ES-I3 (cell line): ENCODE data around the gene BCL2L12.
"Not testable (repeated sequence)": the region's sequence is repeated elsewhere in the genome, so short reads cannot be mapped to it uniquely, and the experiment has no call there.

Experiments used
- H3K36me3 ChIP-seq: 2 replicates; pipeline ENCODE4 v1.6.1; 2013; ENCODE audit warnings: mild to moderate bottlenecking, low read length, control low read depth, moderate library complexity; ENCODE audit not compliant: insufficient read depth
- H3K4me1 ChIP-seq: 2 replicates; pipeline ENCODE4 v1.6.1; 2013; ENCODE audit warnings: mild to moderate bottlenecking, control low read depth, low read length; ENCODE audit not compliant: insufficient read depth
- H3K9ac ChIP-seq: 2 replicates; pipeline ENCODE4 v1.6.1; 2013; ENCODE audit warnings: low read depth, mild to moderate bottlenecking, low read length, moderate library complexity
- H3K9me3 ChIP-seq: 2 replicates; pipeline ENCODE4 v1.6.1; 2013; ENCODE audit warnings: mild to moderate bottlenecking, low read length, moderate library complexity; ENCODE audit not compliant: control insufficient read depth, insufficient read depth

BCL2L12 gene

DNA sequence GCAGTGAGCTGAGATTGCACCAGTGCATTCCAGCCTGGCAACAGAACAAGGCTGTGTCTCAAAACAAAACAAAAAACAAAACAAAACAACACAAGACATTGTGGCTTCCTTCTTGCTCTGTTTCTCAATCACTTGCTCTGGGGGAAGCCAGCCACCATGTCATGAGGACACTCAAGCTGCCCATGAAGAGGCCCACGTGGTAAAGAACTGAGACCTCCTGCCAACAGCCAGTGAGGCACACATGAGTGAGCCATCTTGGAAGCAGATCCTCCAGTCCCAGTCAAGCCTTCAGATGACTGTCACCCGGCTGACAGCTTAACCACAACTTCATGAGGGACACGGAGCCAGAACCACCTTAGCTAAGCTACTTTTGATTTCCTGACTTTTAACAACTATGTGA lies 50.4 kb downstream of the BCL2L12 start:
- Histone ChIP-seq H3K9me3 (no peaks in the 10 kb centered on the region), H3K4me1 (no peaks in the 10 kb centered on the region; the same call in 1 of the 2 replicates), H3K9ac (no peak overlapping the region)

DNA sequence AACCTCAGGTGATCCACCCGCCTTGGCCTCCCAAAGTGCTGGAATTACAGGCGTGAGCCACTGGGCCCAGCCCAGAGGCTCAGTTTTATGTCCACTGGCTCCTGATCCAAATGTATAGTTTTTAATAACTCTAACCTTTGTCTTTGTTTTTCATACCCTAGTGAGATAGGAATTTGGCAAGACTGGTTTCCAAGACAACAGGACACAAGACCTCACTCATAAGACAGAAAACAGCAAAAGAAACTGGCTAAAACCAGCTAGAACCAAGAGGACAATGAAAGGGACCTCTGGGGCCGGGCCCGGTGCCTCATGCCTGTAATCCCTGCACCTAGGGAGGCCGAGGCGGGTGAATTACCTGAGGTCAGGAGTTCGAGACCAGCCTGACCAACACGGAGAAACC lies 52.8 kb downstream of the BCL2L12 start:
- H3K36me3 ChIP-seq, result no peaks in the 10 kb centered on the region
- no peaks in the 10 kb centered on the region; the same call in 1 of the 2 replicates for H3K4me1 ChIP-seq
- no peak overlapping the region; the same call in 1 of the 2 replicates for H3K9ac ChIP-seq
- no peaks in the 10 kb centered on the region for H3K9me3 ChIP-seq

More for the DNA sequence above, 50.4 kb downstream of the BCL2L12 start:
- no peaks in the 10 kb centered on the region for H3K36me3 ChIP-seq

DNA sequence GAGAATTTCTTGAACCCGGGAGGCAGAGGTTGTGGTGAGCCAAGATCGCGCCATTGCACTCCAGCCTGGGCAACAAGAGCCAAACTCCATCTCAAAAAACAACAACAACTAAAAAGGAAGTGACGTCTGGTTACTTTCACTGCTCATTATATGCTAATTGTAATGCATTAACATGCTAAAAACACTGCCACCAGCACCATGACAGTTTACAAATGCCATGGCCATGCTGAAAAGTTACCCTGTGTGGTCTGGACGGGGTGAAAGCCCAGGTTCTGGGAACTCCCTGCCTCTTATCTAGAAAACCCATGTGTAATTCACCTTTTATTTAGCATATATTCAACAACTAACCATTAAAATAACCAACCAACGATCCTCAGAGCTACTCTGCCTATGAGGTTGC lies 53.3 kb downstream of the BCL2L12 start:
- no peak overlapping the region for H3K9ac ChIP-seq
- H3K36me3 ChIP-seq, result no peaks in the 10 kb centered on the region
- no peaks in the 10 kb centered on the region for H3K9me3 ChIP-seq

DNA sequence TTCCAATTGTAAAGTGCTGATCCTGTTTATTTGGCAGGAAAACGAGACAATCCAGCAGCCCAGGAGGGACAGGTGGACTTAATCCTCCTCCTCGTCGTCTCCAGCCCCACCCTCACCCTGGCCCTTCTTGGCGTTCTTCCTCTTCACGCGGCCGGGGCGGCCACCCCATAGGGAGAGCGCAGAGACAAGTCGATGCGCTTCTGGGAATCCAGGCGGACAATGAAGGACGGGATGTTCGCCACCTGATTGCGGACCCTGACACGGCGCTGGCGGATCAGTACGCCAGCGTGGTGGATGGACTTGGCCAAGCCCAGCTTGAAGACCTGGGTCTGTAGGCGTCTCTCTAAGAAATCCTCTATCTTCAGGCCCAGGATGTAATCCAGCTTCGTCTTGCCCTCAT lies 53.7 kb downstream of the BCL2L12 start:
- not testable (repeated sequence) for H3K9me3 ChIP-seq, H3K9ac ChIP-seq, H3K4me1 ChIP-seq, H3K36me3 ChIP-seq

More for the DNA sequence above, 53.3 kb downstream of the BCL2L12 start:
- H3K4me1 ChIP-seq, result no peaks in the 10 kb centered on the region
